Heart left ventricle (tissue), 13 donors: ENCODE results near the gene NXN.

Source experiments
- POLR2A ChIP-seq, 2 donors: fragments of 450-650 bp; IDR thresholded peaks; one replicate each; pipeline ENCODE4 v1.6.1; 2017; ENCODE audit warnings: antibody characterized with exemption in 2 of 2, mild to moderate bottlenecking in 2 of 2, moderate library complexity in 2 of 2
- TF ChIP-seq, protein P1 (sequence below), 12 donors: fragments of 200-600 bp; sonication (generic) in 4 of 12; IDR thresholded peaks; one replicate each; pipeline versions ENCODE4 v1.5.0 to v1.8.0; 2018 to 2022; ENCODE audit warnings: antibody characterized with exemption in 12 of 12, mild to moderate bottlenecking in 5 of 12
- donor health status: ischemic (EF 13 %, LVEDD 7.1; RV severe dilation, severe dysfunction).
- donor health status: DM: no; HTN: yes; CAD: no.
- donor health status: DM: no; HTN: no; CAD: no.
- donor health status: ischemic (EF 25% LVEDD 6.9; RV normal size, moderate dysfunction).
- donor health status: ischemic (EF 25% LVEDD 5.7; RV mildly dilated, moderate dysfunction).
- donor health status: ischemic (EF 35%, LVEDD 5.7; RV mildly dilated, moderate dysfunction).
- donor health status: nonischemic (EF 11% LVEDD 7.7; RV severe dilation, severe dysfunction).
- donor health status: DM: yes; HTN: yes; CAD: no.
- donor health status: PGD.
- donor health status: ischemic (EF 29% LVEDD 5.4; RV normal size, mild dysfunction).
- donor health status: nonischemic (EF 23%, LVEDD 6.1; RV moderate dilation, normal function).

- TF ChIP-seq, protein P1, sequence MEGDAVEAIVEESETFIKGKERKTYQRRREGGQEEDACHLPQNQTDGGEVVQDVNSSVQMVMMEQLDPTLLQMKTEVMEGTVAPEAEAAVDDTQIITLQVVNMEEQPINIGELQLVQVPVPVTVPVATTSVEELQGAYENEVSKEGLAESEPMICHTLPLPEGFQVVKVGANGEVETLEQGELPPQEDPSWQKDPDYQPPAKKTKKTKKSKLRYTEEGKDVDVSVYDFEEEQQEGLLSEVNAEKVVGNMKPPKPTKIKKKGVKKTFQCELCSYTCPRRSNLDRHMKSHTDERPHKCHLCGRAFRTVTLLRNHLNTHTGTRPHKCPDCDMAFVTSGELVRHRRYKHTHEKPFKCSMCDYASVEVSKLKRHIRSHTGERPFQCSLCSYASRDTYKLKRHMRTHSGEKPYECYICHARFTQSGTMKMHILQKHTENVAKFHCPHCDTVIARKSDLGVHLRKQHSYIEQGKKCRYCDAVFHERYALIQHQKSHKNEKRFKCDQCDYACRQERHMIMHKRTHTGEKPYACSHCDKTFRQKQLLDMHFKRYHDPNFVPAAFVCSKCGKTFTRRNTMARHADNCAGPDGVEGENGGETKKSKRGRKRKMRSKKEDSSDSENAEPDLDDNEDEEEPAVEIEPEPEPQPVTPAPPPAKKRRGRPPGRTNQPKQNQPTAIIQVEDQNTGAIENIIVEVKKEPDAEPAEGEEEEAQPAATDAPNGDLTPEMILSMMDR (IDR thresholded peaks at IDR 0.05) = no peak
- no peak for TF ChIP-seq POLR2A (IDR thresholded peaks at IDR 0.05)
Measured at GRCh38 chr17:795721-796120, 183.9 kb downstream of the NXN start.
